ENCODE results near the gene CNGA2.

Gene CNGA2

DNA sequence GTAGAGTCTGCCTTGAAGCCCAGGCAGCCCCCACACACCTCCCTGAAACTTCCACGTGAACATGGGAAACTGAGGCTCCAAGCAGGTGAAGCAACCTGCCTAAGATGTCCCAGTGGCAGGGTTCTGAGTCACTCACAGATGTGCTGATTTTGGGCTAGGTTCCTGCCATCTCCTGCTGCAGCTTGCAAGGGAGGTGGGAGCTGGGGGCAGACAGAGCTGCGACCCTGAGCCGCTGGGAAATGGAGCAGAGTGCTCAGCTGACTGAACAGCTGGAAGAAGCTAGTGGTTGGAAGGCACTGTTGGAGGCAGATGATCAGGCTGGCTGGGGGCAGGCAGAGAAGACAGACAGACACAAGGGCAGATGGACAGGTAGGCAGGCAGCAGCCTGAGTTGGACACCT lies 22.3 kb upstream of the CNGA2 start:
- DNase-seq (ENCODE audit: extremely low read depth, low read depth), result no peak
- TF ChIP-seq, protein P1, sequence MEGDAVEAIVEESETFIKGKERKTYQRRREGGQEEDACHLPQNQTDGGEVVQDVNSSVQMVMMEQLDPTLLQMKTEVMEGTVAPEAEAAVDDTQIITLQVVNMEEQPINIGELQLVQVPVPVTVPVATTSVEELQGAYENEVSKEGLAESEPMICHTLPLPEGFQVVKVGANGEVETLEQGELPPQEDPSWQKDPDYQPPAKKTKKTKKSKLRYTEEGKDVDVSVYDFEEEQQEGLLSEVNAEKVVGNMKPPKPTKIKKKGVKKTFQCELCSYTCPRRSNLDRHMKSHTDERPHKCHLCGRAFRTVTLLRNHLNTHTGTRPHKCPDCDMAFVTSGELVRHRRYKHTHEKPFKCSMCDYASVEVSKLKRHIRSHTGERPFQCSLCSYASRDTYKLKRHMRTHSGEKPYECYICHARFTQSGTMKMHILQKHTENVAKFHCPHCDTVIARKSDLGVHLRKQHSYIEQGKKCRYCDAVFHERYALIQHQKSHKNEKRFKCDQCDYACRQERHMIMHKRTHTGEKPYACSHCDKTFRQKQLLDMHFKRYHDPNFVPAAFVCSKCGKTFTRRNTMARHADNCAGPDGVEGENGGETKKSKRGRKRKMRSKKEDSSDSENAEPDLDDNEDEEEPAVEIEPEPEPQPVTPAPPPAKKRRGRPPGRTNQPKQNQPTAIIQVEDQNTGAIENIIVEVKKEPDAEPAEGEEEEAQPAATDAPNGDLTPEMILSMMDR (IDR thresholded peaks at IDR 0.05; ENCODE audit: low read depth, low read length), result no peak

- TF ChIP-seq, protein P1 (IDR thresholded peaks at IDR 0.05; ENCODE audit: low read depth, low read length), result peak; percentile 40
- DNase-seq (ENCODE audit: extremely low read depth, low read depth), result no peak
Observed at GRCh38 chrX:151713849-151714248, 20.7 kb upstream of the CNGA2 start.

DNA sequence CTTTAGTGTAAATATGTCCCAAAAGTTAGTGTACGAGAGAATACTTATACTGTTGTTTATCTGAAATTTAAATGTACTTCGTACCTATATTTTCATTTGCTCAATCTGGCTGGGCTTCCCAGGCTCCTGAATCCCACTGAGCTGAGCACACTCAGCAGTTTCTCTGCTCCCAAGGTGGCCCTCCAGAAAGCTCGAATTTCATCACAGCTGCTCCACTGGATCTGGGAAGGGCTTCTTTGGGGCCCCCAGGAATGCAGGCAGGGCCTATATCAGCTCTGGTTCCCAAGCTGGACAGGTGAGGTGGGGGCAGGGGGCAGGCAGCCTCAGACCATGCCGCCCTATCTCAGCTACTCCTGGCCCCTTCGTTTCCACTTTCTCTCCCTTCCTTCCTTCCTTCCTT lies 20.2 kb upstream of the CNGA2 start:
- no peak for DNase-seq (ENCODE audit: extremely low read depth, low read depth)
- TF ChIP-seq, protein P1 (IDR thresholded peaks at IDR 0.05; ENCODE audit: low read depth, low read length), result no peak

DNA sequence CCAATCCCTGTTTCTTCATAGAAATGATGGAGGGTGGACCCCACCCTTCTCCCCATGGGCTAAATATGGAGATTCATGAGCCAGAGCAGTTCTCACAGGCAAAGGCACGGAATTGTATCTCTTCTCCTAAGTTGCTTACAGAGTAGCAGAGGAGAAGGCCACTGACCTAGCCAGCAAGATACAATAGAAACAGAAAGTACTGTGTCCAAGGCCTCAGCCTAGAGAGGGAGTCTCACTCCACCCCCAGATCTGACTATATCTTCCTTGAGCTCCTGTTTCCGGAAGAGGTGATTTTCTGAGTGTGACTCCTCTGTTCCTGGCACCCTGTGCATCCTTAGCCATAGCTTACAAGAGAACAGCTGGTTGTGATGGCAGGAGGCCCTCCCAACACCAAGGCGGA lies 18.8 kb upstream of the CNGA2 start, which contains the start of gene FATE1:
FATE1 (plus strand) TSS at position 284 of the 400 bp plus-strand sequence; CDS start at position 369, 85 bp downstream.
- TF ChIP-seq, protein P1 (IDR thresholded peaks at IDR 0.05; ENCODE audit: low read depth, low read length), result no peak
- DNase-seq (ENCODE audit: extremely low read depth, low read depth), result no peak

DNA sequence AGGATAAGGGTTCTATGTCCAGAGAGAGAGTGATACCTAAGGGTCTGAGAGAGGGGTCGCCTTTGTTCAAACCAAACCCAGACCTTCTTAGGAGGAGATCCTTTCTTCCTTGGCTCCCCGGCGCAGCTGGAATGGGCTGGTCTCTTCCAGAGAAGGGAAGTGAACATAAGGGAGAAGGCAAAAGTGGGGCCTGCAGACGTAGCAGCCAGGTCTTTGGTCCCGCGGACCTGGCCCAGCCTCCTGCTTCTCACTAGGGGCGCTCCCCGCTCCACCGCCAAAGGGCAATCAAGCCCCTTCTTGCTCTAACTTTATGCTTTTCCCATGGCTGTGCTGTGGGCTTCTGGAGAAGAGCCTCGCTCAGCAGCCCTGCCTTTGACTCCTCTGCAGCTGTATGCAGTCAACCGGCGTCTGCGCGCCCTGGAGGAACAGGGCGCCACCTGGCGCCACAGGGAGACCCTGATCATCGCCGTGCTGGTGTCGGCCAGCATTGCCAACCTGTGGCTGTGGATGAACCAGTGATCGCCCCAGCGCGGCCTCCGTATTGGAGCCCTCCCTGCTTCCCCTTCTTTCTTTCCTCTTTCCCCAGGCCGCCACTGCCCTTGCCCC lies 12.2 kb upstream of the CNGA2 start:
- TF ChIP-seq, protein P1 (IDR thresholded peaks at IDR 0.05; ENCODE audit: low read depth, low read length), result peak; percentile 46
- peak; percentile 1 for DNase-seq (ENCODE audit: extremely low read depth, low read depth)

DNA sequence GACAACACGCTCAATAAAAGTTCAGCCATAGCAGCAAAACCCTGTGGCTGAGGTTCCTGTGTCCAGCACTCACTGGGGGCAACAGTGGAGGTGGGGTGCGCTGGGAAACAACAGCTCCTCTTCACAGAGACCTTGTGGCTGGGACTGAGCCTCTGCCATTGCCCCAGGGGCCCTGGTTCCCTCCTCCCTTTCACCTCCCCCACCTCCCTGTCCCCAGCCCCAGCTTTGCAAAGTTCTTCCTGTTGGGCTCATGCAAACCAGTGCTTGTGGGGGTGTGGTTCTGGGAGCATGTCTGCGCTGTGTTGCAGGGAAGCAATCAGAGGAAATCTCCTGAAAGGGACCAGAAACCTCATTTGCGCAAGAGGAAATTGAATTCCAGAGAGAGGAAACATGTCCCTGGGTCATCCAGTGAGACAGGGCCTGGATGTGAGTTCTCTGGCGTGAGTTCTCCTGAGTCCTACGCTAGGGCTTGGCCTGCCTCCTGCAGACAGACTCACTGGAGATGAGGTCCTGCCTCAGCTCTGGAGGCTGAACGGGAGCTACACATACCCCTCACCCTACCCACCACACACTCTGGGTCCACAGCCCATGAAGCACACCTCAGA lies 11.3 kb upstream of the CNGA2 start:
- TF ChIP-seq, protein P1 (IDR thresholded peaks at IDR 0.05; ENCODE audit: low read depth, low read length), result no peak
- DNase-seq (ENCODE audit: extremely low read depth, low read depth), result no peak

GRCh38 chrX:151724563-151725337 lies 9.8 kb upstream of the CNGA2 start:
- DNase-seq (ENCODE audit: extremely low read depth, low read depth), result no peak
- TF ChIP-seq, protein P1 (IDR thresholded peaks at IDR 0.05; ENCODE audit: low read depth, low read length), result no peak
